ENCODE results near the gene PCDH15. TPM values are rescaled to one million over a fixed set of nuclear protein-coding genes. Genes with fewer than 3 reads are reported as not detected.

The PCDH15 gene
- total and polyA plus RNA-seq, 2 of the 8 experiments (the other 6 are each of a cell fraction or from before 2014, with no cell fraction given), result 0.11 TPM; not detected in 1

- no peak overlapping the region for H2BK15ac ChIP-seq (ENCODE audit: low read length)
- 88% methylated on average over 1 of the region's 1 CpG; no CpG with 5 or more reads in 1 of the 2 experiments for whole genome bisulfite sequencing, 2 experiments (ENCODE audit: extremely low coverage in 1 of 2, insufficient coverage in 1 of 2, insufficient read length in 1 of 2, insufficient replicate concordance in 2 of 2, low coverage in 1 of 2, low lambda C conversion rate in 2 of 2, missing lambda C conversion rate in 1 of 2)
- TF ChIP-seq TCF12 (IDR thresholded peaks at IDR 0.05; ENCODE audit: low read depth, low read length) (no peak), KDM1A (IDR thresholded peaks at IDR 0.05; ENCODE audit: borderline replicate concordance, low read length) (no peak), RBBP5 (IDR thresholded peaks at IDR 0.05; ENCODE audit: borderline replicate concordance, low read depth, low read length) (no peak), CHD2 (IDR thresholded peaks at IDR 0.05; ENCODE audit: low read length) (no peak), JUN (IDR thresholded peaks at IDR 0.05; ENCODE audit: low read depth, low read length) (no peak), KDM5A (IDR thresholded peaks at IDR 0.05; ENCODE audit: low read length) (no peak)
- H3K4ac ChIP-seq (replicated peaks; ENCODE audit: insufficient read length, low read depth, low read length), result no peak overlapping the region
- H2BK120ac ChIP-seq (replicated peaks; ENCODE audit: low read depth, low read length), result no peak overlapping the region
- DNase-seq (ENCODE audit: low read depth in 1 of 2, low spot score in 2 of 2) (no peak), FAIRE-seq (no peak)
- no peak overlapping the region for H2AK5ac ChIP-seq (ENCODE audit: low read depth, low read length)
- no peak overlapping the region for H2BK5ac ChIP-seq (ENCODE audit: low read depth, low read length)
- no peak overlapping the region for H2BK12ac ChIP-seq (ENCODE audit: low read depth, low read length)
- H4K8ac ChIP-seq (ENCODE audit: extremely low read depth, insufficient read depth, low read length), result no peak overlapping the region
- H3K56ac ChIP-seq (replicated peaks; ENCODE audit: insufficient read length, low read depth, low read length), result no peak overlapping the region
- no peaks in the 10 kb centered on the region for H3K9me3 ChIP-seq (ENCODE audit: insufficient read depth in 2 of 2, low read depth in 1 of 2, low read length in 1 of 2)
- no peak overlapping the region for H2BK20ac ChIP-seq (ENCODE audit: low read length)
- no peak overlapping the region for H3K4me2 ChIP-seq (ENCODE audit: insufficient read depth in 1 of 2, low read depth in 2 of 2, low read length in 2 of 2)
- no peaks in the 10 kb centered on the region for H3K36me3 ChIP-seq (ENCODE audit: control insufficient read depth in 2 of 4, insufficient read depth in 4 of 4, low read length in 3 of 4)
- no peaks in the 10 kb centered on the region for H3K79me1 ChIP-seq (ENCODE audit: low read depth, low read length)
- H3K27me3 ChIP-seq (replicated peaks in 1 of 4; ENCODE audit: control insufficient read depth in 3 of 4, extremely low read depth in 1 of 4, insufficient read depth in 3 of 4, low read length in 3 of 4), result no peaks in the 10 kb centered on the region
- ChIA-PET POLR2A (ENCODE audit: partially characterized antibody) (no interaction called here), CTCF (ENCODE audit: partially characterized antibody) (no interaction called here)
- no peak overlapping the region for H4K5ac ChIP-seq (ENCODE audit: insufficient read length, low read depth, low read length)
- no peak overlapping the region for H3K9ac ChIP-seq (replicated peaks in 1 of 4; ENCODE audit: extremely low read depth in 1 of 4, low read depth in 3 of 4, low read length in 3 of 4)
- no peak overlapping the region for H2AFZ ChIP-seq (ENCODE audit: low read length)
- no peak overlapping the region for H3K23ac ChIP-seq (ENCODE audit: insufficient read length)
- H4K20me1 ChIP-seq (replicated peaks in 1 of 2; ENCODE audit: control insufficient read depth in 1 of 2, insufficient read depth in 2 of 2, low read length in 2 of 2), result no peaks in the 10 kb centered on the region
- H3K18ac ChIP-seq (ENCODE audit: extremely low read depth, low read length), result no peak overlapping the region
- no peak overlapping the region for H3K27ac ChIP-seq (ENCODE audit: low read depth, low read length)
- no peak overlapping the region for H4K91ac ChIP-seq (replicated peaks; ENCODE audit: insufficient read length, low read length)
- H3K14ac ChIP-seq (ENCODE audit: insufficient read length), result no peak overlapping the region
- H3K79me2 ChIP-seq (ENCODE audit: control insufficient read depth in 1 of 2, insufficient read depth in 2 of 2, low read length in 2 of 2), result no peaks in the 10 kb centered on the region
- peaks cover 0 to 2% (median 0%) of the 10 kb centered on the region in 4 experiments; a peak in 1 of 7 replicates for H3K4me1 ChIP-seq (replicated peaks in 1 of 4; ENCODE audit: control insufficient read depth in 3 of 4, insufficient read depth in 4 of 4, low read length in 3 of 4)
- H3K23me2 ChIP-seq (ENCODE audit: low read depth, low read length), result no peaks in the 10 kb centered on the region
- no peak overlapping the region for H3K4me3 ChIP-seq (ENCODE audit: extremely low read depth in 1 of 4, insufficient read depth in 2 of 4, low read depth in 3 of 4, low read length in 4 of 4)
These were observed 385.5 kb downstream of the PCDH15 start for GRCh38 chr10:54415483-54415882.
